Caco-2 (cell line): ENCODE data around the gene CLTC. TPM values are rescaled to one million over a fixed set of nuclear protein-coding genes. Genes with fewer than 3 reads are reported as not detected.

Source experiments
- BruUV-seq: library from RNA; stranded (reverse); fragments of 400-500 nt; replicated peaks from 2 replicates; lab custom pipeline; 2021; lab: Mats Ljungman, UMichigan
- CTCF ChIA-PET: fragments of 300-600 bp; sonication (Branson Sonifier 250); formaldehyde crosslinking; loops from one replicate; lab custom pipeline; 2022; ENCODE audit warnings: antibody characterized with exemption; lab: Charles Lee
- POLR2A ChIA-PET: fragments of 300-600 bp; sonication (Branson Sonifier 250); formaldehyde crosslinking; loops from one replicate; lab custom pipeline; 2022; ENCODE audit warnings: antibody characterized with exemption; lab: Charles Lee
- DNase-seq, 2 experiments: peaks; one replicate each; pipeline versions ENCODE4 v3.0.0 to v3.0.0-alpha.2; 2020 to 2022
- H3K27me3 ChIP-seq: replicated peaks from 2 replicates; pipeline ENCODE4 v1.6.0; 2011; ENCODE audit warnings: low read length; ENCODE audit not compliant: control insufficient read depth, insufficient read depth
- H3K36me3 ChIP-seq: 2 replicates; pipeline ENCODE4 v1.5.1; 2011; ENCODE audit warnings: low read length; ENCODE audit not compliant: control insufficient read depth, insufficient read depth
- H3K4me1 ChIP-seq: fragments of 250-450 bp; sonication (Bioruptor Pico); 2 replicates; pipeline ENCODE4 v1.5.1; 2020; ENCODE audit warnings: mild to moderate bottlenecking
- H3K4me3 ChIP-seq: 2 replicates; pipeline ENCODE4 v1.5.1; 2011; ENCODE audit warnings: low read depth, mild to moderate bottlenecking, control low read depth, low read length
- H3K9me3 ChIP-seq: fragments of 250-450 bp; sonication (Bioruptor Pico); 2 replicates; pipeline ENCODE4 v1.5.1; 2020; ENCODE audit warnings: mild to moderate bottlenecking, moderate library complexity
- H3K27ac Mint-ChIP-seq: one replicate; pipeline ENCODE4 v1.8.0; 2022; ENCODE audit warnings: mixed read lengths; ENCODE audit not compliant: unreplicated experiment
- H3K27me3 Mint-ChIP-seq: one replicate; pipeline ENCODE4 v1.8.0; 2022; ENCODE audit warnings: mixed read lengths; ENCODE audit not compliant: insufficient read depth, unreplicated experiment
- H3K36me3 Mint-ChIP-seq: one replicate; pipeline ENCODE4 v1.8.0; 2022; ENCODE audit warnings: mild to moderate bottlenecking, mixed read lengths; ENCODE audit not compliant: insufficient read depth, unreplicated experiment
- H3K4me1 Mint-ChIP-seq: one replicate; pipeline ENCODE4 v1.8.0; 2022; ENCODE audit warnings: low read depth, mixed read lengths; ENCODE audit not compliant: unreplicated experiment
- H3K4me3 Mint-ChIP-seq: one replicate; pipeline ENCODE4 v1.8.0; 2022; ENCODE audit warnings: mild to moderate bottlenecking, moderate library complexity, mixed read lengths; ENCODE audit not compliant: unreplicated experiment
- H3K9me3 Mint-ChIP-seq: one replicate; pipeline ENCODE4 v1.8.0; 2022; ENCODE audit warnings: mixed read lengths; ENCODE audit not compliant: unreplicated experiment
- CTCF ChIP-seq, 2 experiments: fragments of 200-600 bp in 1 of 2; IDR thresholded peaks; 1 replicate in 1 of 2; 2 replicates in 1 of 2; pipeline versions ENCODE4 v1.5.1 to v1.8.0; 2011 to 2022; ENCODE audit warnings: antibody characterized with exemption in 1 of 2, control low read depth in 1 of 2, inconsistent platforms in 1 of 2, low read depth in 1 of 2, low read length in 1 of 2, mild to moderate bottlenecking in 1 of 2, moderate library complexity in 1 of 2; ENCODE audit not compliant: insufficient read depth in 1 of 2, severe bottlenecking in 1 of 2, unreplicated experiment in 1 of 2
- intact Hi-C: fragments of 100-400 bp; cut with micrococcal nuclease; formaldehyde crosslinking; loops from one replicate; pipeline ENCODE4 v1.10.0; 2022; ENCODE audit not compliant: unreplicated experiment
- total RNA-seq: library from RNA; stranded (reverse); gene quantifications from 2 replicates; pipeline ENCODE4 v1.2.3, GENCODE V29; 2022

Gene CLTC
- total RNA-seq, 1 experiment from 2014 or later: 289 TPM

- H3K36me3 ChIP-seq: peaks cover 6% of the 10 kb centered on the region
- CTCF ChIA-PET: no interaction called here
- H3K4me3 Mint-ChIP-seq: no peak overlapping the region
Observed at GRCh38 chr17:59694344-59694743, 74.6 kb downstream of the CLTC start.

GRCh38 chr17:59695945-59696681 lies 76.4 kb downstream of the CLTC start:
- Mint-ChIP-seq H3K36me3 (peaks cover 96% of the 10 kb centered on the region), H3K27me3 (no peaks in the 10 kb centered on the region), H3K4me1 (peaks cover 6% of the 10 kb centered on the region), H3K9me3 (no peaks in the 10 kb centered on the region), H3K27ac (peak overlapping the region; percentile 18), H3K4me3 (no peak overlapping the region)
- Histone ChIP-seq H3K27me3 (no peaks in the 10 kb centered on the region), H3K9me3 (no peaks in the 10 kb centered on the region), H3K4me3 (no peak overlapping the region), H3K4me1 (no peaks in the 10 kb centered on the region), H3K36me3 (peaks cover 6% of the 10 kb centered on the region)
- CTCF ChIA-PET: no interaction called here
- no TSS peak for BruUV-seq
- POLR2A ChIA-PET: no interaction called here
- intact Hi-C loops: no loop called here
- no peak for DNase-seq
- no peak for TF ChIP-seq CTCF (IDR thresholded peaks at IDR 0.05; ENCODE audit: insufficient read depth in 1 of 2, low read depth in 1 of 2, low read length in 1 of 2, severe bottlenecking in 1 of 2, unreplicated experiment in 1 of 2)

More at GRCh38 chr17:59694344-59694743, 74.6 kb downstream of the CLTC start:
- TSS peak; percentile 75 for BruUV-seq
- Mint-ChIP-seq H3K4me1 (peaks cover under 1% of the 10 kb centered on the region), H3K9me3 (no peaks in the 10 kb centered on the region), H3K27me3 (no peaks in the 10 kb centered on the region), H3K36me3 (peaks cover 100% of the 10 kb centered on the region), H3K27ac (no peak overlapping the region)
- Histone ChIP-seq H3K4me3 (no peak overlapping the region), H3K9me3 (no peaks in the 10 kb centered on the region), H3K4me1 (no peaks in the 10 kb centered on the region), H3K27me3 (no peaks in the 10 kb centered on the region)
- TF ChIP-seq CTCF (IDR thresholded peaks at IDR 0.05; ENCODE audit: insufficient read depth in 1 of 2, low read depth in 1 of 2, low read length in 1 of 2, severe bottlenecking in 1 of 2, unreplicated experiment in 1 of 2): no peak
- no peak for DNase-seq
- POLR2A ChIA-PET: no interaction called here
- intact Hi-C loops: no loop called here

GRCh38 chr17:59696682-59697277 lies 77.1 kb downstream of the CLTC start:
- DNase-seq: no peak
- no peaks in the 10 kb centered on the region for H3K27me3 Mint-ChIP-seq
- peaks cover 93% of the 10 kb centered on the region for H3K36me3 Mint-ChIP-seq
- BruUV-seq: no TSS peak
- H3K36me3 ChIP-seq: peaks cover 5% of the 10 kb centered on the region
- no peak overlapping the region for H3K4me3 Mint-ChIP-seq
- intact Hi-C loops: no loop called here
- H3K4me1 ChIP-seq: no peaks in the 10 kb centered on the region
- H3K27ac Mint-ChIP-seq: peak overlapping the region; percentile 18
- H3K4me1 Mint-ChIP-seq: peaks cover 6% of the 10 kb centered on the region
- no peak for TF ChIP-seq CTCF (IDR thresholded peaks at IDR 0.05; ENCODE audit: insufficient read depth in 1 of 2, low read depth in 1 of 2, low read length in 1 of 2, severe bottlenecking in 1 of 2, unreplicated experiment in 1 of 2)
- no peaks in the 10 kb centered on the region for H3K9me3 Mint-ChIP-seq
- ChIA-PET CTCF (no interaction called here), POLR2A (no interaction called here)
- H3K9me3 ChIP-seq: no peaks in the 10 kb centered on the region
- H3K27me3 ChIP-seq: no peaks in the 10 kb centered on the region
- H3K4me3 ChIP-seq: no peak overlapping the region
